GM12875 (cell line): ENCODE measurements around the gene MRAS.

ENCODE experiments used
- H3K4me3 ChIP-seq: one replicate; pipeline ENCODE4 v1.5.1; 2011; ENCODE audit warnings: low read depth, low read length, control low read depth
- CTCF ChIP-seq: IDR thresholded peaks from 2 replicates; pipeline ENCODE4 v1.5.1; 2011; ENCODE audit warnings: low read depth, mild to moderate bottlenecking, control low read depth, inconsistent platforms, low read length, moderate library complexity, borderline replicate concordance; ENCODE audit not compliant: insufficient read depth

The MRAS gene

GRCh38 chr3:138317687-138318086 is 30.7 kb upstream of the MRAS start:
- no peak overlapping the region for H3K4me3 ChIP-seq
- no peak for TF ChIP-seq CTCF

- no peak for TF ChIP-seq CTCF
- H3K4me3 ChIP-seq = no peak overlapping the region
Observed at GRCh38 chr3:138323971-138324370, 24.4 kb upstream of the MRAS start.

GRCh38 chr3:138325990-138326389 is 22.4 kb upstream of the MRAS start:
- H3K4me3 ChIP-seq = no peak overlapping the region
- TF ChIP-seq CTCF = no peak

GRCh38 chr3:138326866-138327595 is 21.3 kb upstream of the MRAS start:
- TF ChIP-seq CTCF = no peak
- H3K4me3 ChIP-seq = no peak overlapping the region

GRCh38 chr3:138327831-138328230 is 20.5 kb upstream of the MRAS start:
- H3K4me3 ChIP-seq = no peak overlapping the region
- TF ChIP-seq CTCF = no peak

GRCh38 chr3:138328341-138328740 is 20.0 kb upstream of the MRAS start:
- TF ChIP-seq CTCF = no peak
- no peak overlapping the region for H3K4me3 ChIP-seq
